ENCODE data around the gene PSTK.

PSTK gene

GRCh38 chr10:123013456-123014419 is 33.5 kb downstream of the PSTK start:
- TF ChIP-seq CTCF (IDR thresholded peaks at IDR 0.05; ENCODE audit: low read depth, low read length): no peak
- no peak for DNase-seq
- no peaks in the 10 kb centered on the region for H3K27me3 ChIP-seq
- no peaks in the 10 kb centered on the region for H3K4me1 ChIP-seq
- no peak overlapping the region for H3K4me3 ChIP-seq (ENCODE audit: low read depth, low read length)
- H3K36me3 ChIP-seq: no peaks in the 10 kb centered on the region
- no peaks in the 10 kb centered on the region for H3K9me3 ChIP-seq

- H3K9me3 ChIP-seq: no peaks in the 10 kb centered on the region
- TF ChIP-seq CTCF (IDR thresholded peaks at IDR 0.05; ENCODE audit: low read depth, low read length): no peak
- no peak for DNase-seq
- H3K4me3 ChIP-seq (ENCODE audit: low read depth, low read length): no peak overlapping the region
- no peaks in the 10 kb centered on the region for H3K4me1 ChIP-seq
- no peaks in the 10 kb centered on the region for H3K27me3 ChIP-seq
- no peaks in the 10 kb centered on the region for H3K36me3 ChIP-seq
These were observed 34.6 kb downstream of the PSTK start for GRCh38 chr10:123014772-123015171.

GRCh38 chr10:123016228-123016627 is 36.0 kb downstream of the PSTK start:
- TF ChIP-seq CTCF (IDR thresholded peaks at IDR 0.05; ENCODE audit: low read depth, low read length): no peak
- no peaks in the 10 kb centered on the region for H3K27me3 ChIP-seq
- no peaks in the 10 kb centered on the region for H3K9me3 ChIP-seq
- no peak overlapping the region for H3K4me3 ChIP-seq (ENCODE audit: low read depth, low read length)
- no peaks in the 10 kb centered on the region for H3K4me1 ChIP-seq
- DNase-seq: no peak
- no peaks in the 10 kb centered on the region for H3K36me3 ChIP-seq

GRCh38 chr10:123017421-123018165 is 37.4 kb downstream of the PSTK start:
- Histone ChIP-seq H3K27me3 (no peaks in the 10 kb centered on the region), H3K9me3 (no peaks in the 10 kb centered on the region), H3K4me1 (no peaks in the 10 kb centered on the region), H3K36me3 (no peaks in the 10 kb centered on the region), H3K4me3 (ENCODE audit: low read depth, low read length) (no peak overlapping the region)
- TF ChIP-seq CTCF (IDR thresholded peaks at IDR 0.05; ENCODE audit: low read depth, low read length): no peak
- DNase-seq: no peak

- no peak overlapping the region for H3K4me3 ChIP-seq (ENCODE audit: low read depth, low read length)
- no peak for TF ChIP-seq CTCF (IDR thresholded peaks at IDR 0.05; ENCODE audit: low read depth, low read length)
- H3K27me3 ChIP-seq: no peaks in the 10 kb centered on the region
- no peaks in the 10 kb centered on the region for H3K36me3 ChIP-seq
- H3K9me3 ChIP-seq: no peaks in the 10 kb centered on the region
- no peak for DNase-seq
- H3K4me1 ChIP-seq: no peaks in the 10 kb centered on the region
These were observed 38.3 kb downstream of the PSTK start for GRCh38 chr10:123018531-123018930.
